WERI-Rb-1 (cell line): ENCODE results near the gene ZNF354C.

Source experiments
- DNase-seq: peaks from one replicate; pipeline ENCODE4 v3.0.0-alpha.2; 2020
- H3K27ac ChIP-seq: fragments of 250-450 bp; sonication (Bioruptor Pico); 2 replicates; pipeline ENCODE4 v1.5.1; 2020; ENCODE audit warnings: mild to moderate bottlenecking, moderate library complexity
- H3K27me3 ChIP-seq: fragments of 250-450 bp; sonication (Bioruptor Pico); 2 replicates; pipeline ENCODE4 v1.5.1; 2021; ENCODE audit warnings: mild to moderate bottlenecking, low read depth, moderate library complexity; ENCODE audit not compliant: insufficient read depth, severe bottlenecking
- H3K36me3 ChIP-seq: fragments of 250-450 bp; sonication (Bioruptor Pico); 2 replicates; pipeline ENCODE4 v1.5.1; 2020; ENCODE audit warnings: mild to moderate bottlenecking, moderate library complexity
- H3K4me3 ChIP-seq: 2 replicates; pipeline ENCODE4 v1.5.1; 2011; ENCODE audit warnings: low read depth, mild to moderate bottlenecking, control low read depth, low read length
- H3K9me3 ChIP-seq: fragments of 250-450 bp; sonication (Bioruptor Pico); 2 replicates; pipeline ENCODE4 v1.5.1; 2021; ENCODE audit warnings: mild to moderate bottlenecking, moderate library complexity; ENCODE audit not compliant: severe bottlenecking
- CTCF ChIP-seq: IDR thresholded peaks from 2 replicates; pipeline ENCODE4 v1.5.1; 2011; ENCODE audit warnings: low read depth, mild to moderate bottlenecking, control low read depth, inconsistent platforms, low read length

The ZNF354C gene

DNA sequence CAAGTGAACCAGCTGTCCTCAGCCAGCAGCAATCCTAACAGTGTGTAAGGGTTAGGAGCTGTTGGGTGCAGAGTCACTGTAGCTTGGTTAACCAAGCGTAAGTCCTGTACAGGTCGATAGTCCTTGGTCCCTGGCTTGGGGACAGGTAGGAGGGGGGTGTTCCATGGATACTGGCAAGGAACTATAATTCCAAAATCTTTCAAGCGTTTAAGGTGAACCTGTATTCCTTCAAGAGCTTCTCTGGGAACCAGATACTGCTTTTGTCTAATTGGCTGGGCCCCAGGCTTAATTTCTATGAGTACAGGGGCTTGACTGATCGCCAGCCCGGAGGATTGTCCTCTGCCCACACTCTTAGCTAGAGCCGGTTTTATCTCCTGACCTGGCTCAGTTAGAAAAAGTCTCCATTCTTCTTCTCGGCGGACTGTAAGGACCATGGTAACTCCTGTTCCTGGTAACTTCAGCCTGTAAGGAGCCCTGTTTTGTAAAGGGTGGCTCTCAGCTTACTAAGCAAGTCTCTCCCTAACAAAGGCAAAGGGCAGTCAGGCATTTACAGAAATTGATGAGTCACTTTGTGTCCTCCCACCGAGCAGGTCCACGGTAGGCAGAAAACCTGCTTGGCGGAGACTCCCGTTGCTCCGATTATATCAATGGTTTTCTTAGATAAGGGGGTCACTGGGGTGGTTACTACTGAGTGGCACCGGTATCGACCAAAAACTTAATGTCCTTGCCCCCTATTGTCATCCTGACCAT is 6.0 kb upstream of the ZNF354C start:
- no peaks in the 10 kb centered on the region for H3K9me3 ChIP-seq
- no peak for TF ChIP-seq CTCF

DNA sequence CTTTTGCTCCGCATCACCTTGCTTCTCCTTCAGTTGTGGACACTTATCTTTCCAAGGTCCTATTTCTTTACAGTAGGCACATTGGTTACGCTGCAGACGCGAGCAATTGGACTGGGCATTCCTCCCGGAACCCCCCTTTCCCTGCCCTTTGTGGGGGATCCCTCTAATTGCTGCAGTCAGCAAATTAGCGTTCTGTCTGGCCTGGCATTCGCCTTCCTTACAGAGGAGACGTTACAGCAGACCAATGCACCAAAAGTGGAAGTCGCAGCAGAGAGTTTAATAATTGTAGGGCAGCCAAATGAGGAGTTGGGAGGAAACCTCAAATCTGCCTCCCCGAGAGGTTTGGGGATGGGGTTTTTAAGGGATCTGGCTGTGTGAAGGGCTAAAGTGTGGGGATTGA is 5.3 kb upstream of the ZNF354C start:
- no peaks in the 10 kb centered on the region for H3K27me3 ChIP-seq
- no peak overlapping the region for H3K4me3 ChIP-seq
- TF ChIP-seq CTCF = no peak
- DNase-seq = no peak
- H3K9me3 ChIP-seq = no peaks in the 10 kb centered on the region
- H3K27ac ChIP-seq = no peak overlapping the region
- no peaks in the 10 kb centered on the region for H3K36me3 ChIP-seq

More for the DNA sequence above, 6.0 kb upstream of the ZNF354C start:
- Histone ChIP-seq H3K27me3 (no peaks in the 10 kb centered on the region), H3K4me3 (no peak overlapping the region), H3K27ac (no peak overlapping the region), H3K36me3 (no peaks in the 10 kb centered on the region)
- no peak for DNase-seq

DNA sequence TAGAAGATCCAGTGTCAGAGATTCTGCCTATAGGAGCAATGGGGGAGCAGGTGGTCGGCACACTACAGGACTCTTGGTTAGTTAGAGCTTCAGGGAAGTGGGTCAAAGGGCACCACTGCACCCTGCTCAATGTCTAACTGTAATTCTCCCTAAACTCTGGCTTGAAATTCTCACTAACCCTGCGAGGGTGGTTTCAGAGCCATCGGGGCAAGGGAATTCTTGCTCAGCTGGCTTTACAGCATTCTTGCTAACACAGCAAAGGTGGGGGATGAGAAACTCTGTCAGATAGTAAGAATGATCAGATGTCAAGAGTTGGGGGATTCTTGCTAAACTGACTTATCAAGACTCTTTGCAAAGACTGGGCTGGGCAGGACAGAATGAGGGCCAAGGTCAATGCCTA is 4.7 kb upstream of the ZNF354C start:
- DNase-seq = no peak

DNA sequence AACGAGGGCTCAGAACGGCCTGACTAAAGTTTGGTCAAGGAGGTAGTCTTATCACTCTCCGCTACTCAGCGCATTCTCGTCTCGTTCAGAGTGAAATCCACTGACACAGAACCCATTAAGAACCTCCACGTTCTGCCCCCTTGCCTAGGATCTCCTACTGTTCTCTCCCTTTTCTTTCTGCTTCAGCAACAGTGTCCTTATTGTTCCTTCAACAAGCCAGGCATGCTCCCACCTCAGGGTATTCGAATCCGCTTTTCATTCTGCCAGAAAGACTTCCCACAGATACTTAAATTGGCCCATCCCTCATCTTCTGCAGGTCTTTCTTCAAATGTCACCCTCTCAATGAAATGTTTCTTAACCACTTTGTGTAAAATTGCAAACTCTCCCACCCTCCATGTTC is 4.3 kb upstream of the ZNF354C start:
- Histone ChIP-seq H3K27me3 (no peaks in the 10 kb centered on the region), H3K9me3 (no peaks in the 10 kb centered on the region), H3K4me3 (no peak overlapping the region), H3K36me3 (no peaks in the 10 kb centered on the region), H3K27ac (no peak overlapping the region)
- DNase-seq = no peak
- TF ChIP-seq CTCF = no peak

More for the DNA sequence above, 4.7 kb upstream of the ZNF354C start:
- Histone ChIP-seq H3K36me3 (no peaks in the 10 kb centered on the region), H3K27me3 (no peaks in the 10 kb centered on the region), H3K4me3 (no peak overlapping the region), H3K9me3 (no peaks in the 10 kb centered on the region), H3K27ac (no peak overlapping the region)
- TF ChIP-seq CTCF = no peak

- Histone ChIP-seq H3K36me3 (peaks cover 21% of the 10 kb centered on the region), H3K9me3 (no peaks in the 10 kb centered on the region), H3K4me3 (peak overlapping the region; percentile 64), H3K27me3 (no peaks in the 10 kb centered on the region), H3K27ac (no peak overlapping the region)
- TF ChIP-seq CTCF = no peak
- DNase-seq = no peak
These were observed 852 bp downstream of the ZNF354C start for GRCh38 chr5:179061025-179061424.

- Histone ChIP-seq H3K27ac (no peak overlapping the region), H3K27me3 (no peaks in the 10 kb centered on the region), H3K4me3 (no peak overlapping the region), H3K9me3 (no peaks in the 10 kb centered on the region), H3K36me3 (peaks cover 35% of the 10 kb centered on the region)
- TF ChIP-seq CTCF = peak; percentile 11; the same call in 1 of the 2 replicates
- no peak for DNase-seq
These were observed 5.5 kb downstream of the ZNF354C start for GRCh38 chr5:179065703-179066102.
